HG02970 (cell line): ENCODE measurements around the gene EYS.
"Not testable (repeated sequence)": the region's sequence is repeated elsewhere in the genome, so short reads cannot be mapped to it uniquely, and the experiment has no call there.

ENCODE experiments used
- ATAC-seq: cut with Tn5 transposase; IDR thresholded peaks from one replicate; pipeline ENCODE4 v1.9.1; 2021; ENCODE audit warnings: mild to moderate bottlenecking, moderate library complexity, moderate number of reproducible peaks; ENCODE audit not compliant: unreplicated experiment, low FRiP score

The EYS gene

GRCh38 chr6:64037427-64037826, 1669.6 kb downstream of the EYS start:
- ATAC-seq: no peak

GRCh38 chr6:64034910-64035655, 1671.9 kb downstream of the EYS start:
- no peak for ATAC-seq

- ATAC-seq: no peak
These were observed 1672.7 kb downstream of the EYS start for GRCh38 chr6:64034291-64034690.

GRCh38 chr6:64030950-64031618, 1675.9 kb downstream of the EYS start:
- ATAC-seq: not testable (repeated sequence)

GRCh38 chr6:64023693-64024092, 1683.3 kb downstream of the EYS start:
- no peak for ATAC-seq

GRCh38 chr6:64014595-64014994, 1692.4 kb downstream of the EYS start:
- ATAC-seq: no peak

- no peak for ATAC-seq
These were observed 1694.0 kb downstream of the EYS start for GRCh38 chr6:64013011-64013410.

GRCh38 chr6:64012351-64013001, 1694.5 kb downstream of the EYS start:
- no peak for ATAC-seq

- no peak for ATAC-seq
These were observed 1696.4 kb downstream of the EYS start for GRCh38 chr6:64010666-64011065.

GRCh38 chr6:64010010-64010409, 1697.0 kb downstream of the EYS start:
- ATAC-seq: no peak

GRCh38 chr6:64006246-64006645, 1700.8 kb downstream of the EYS start:
- no peak for ATAC-seq

- no peak for ATAC-seq
These were observed 1706.1 kb downstream of the EYS start for GRCh38 chr6:64000818-64001491.

- no peak for ATAC-seq
These were observed 1707.4 kb downstream of the EYS start for GRCh38 chr6:63999613-64000012.

GRCh38 chr6:63998991-63999390, 1708.0 kb downstream of the EYS start:
- no peak for ATAC-seq

GRCh38 chr6:63997734-63998133, 1709.3 kb downstream of the EYS start:
- no peak for ATAC-seq

- no peak for ATAC-seq
These were observed 1709.8 kb downstream of the EYS start for GRCh38 chr6:63997221-63997620.

- ATAC-seq: no peak
These were observed 1721.8 kb downstream of the EYS start for GRCh38 chr6:63985223-63985622.

- no peak for ATAC-seq
These were observed 1731.3 kb downstream of the EYS start for GRCh38 chr6:63975699-63976098.

GRCh38 chr6:63968650-63969049, 1738.4 kb downstream of the EYS start:
- ATAC-seq: no peak

- no peak for ATAC-seq
These were observed 1742.7 kb downstream of the EYS start for GRCh38 chr6:63964366-63964765.

- ATAC-seq: no peak
These were observed 1743.2 kb downstream of the EYS start for GRCh38 chr6:63963769-63964315.
